Uterus (tissue), 2 donors: ENCODE results near the gene AFDN.

ENCODE experiments used
- CTCF ChIP-seq, 4 experiments: fragments of 200-600 bp in 2 of 4; fragments of 450-650 bp in 2 of 4; sonication (generic) in 2 of 4; IDR thresholded peaks; one replicate each; pipeline ENCODE4 v1.5.1; 2016 to 2019; ENCODE audit warnings: antibody characterized with exemption in 4 of 4, mild to moderate bottlenecking in 2 of 4, moderate library complexity in 1 of 4
- POLR2A ChIP-seq, 2 donors: fragments of 450-650 bp; IDR thresholded peaks; one replicate each; pipeline ENCODE4 v1.6.1; 2016; ENCODE audit warnings: antibody characterized with exemption in 2 of 2, mild to moderate bottlenecking in 1 of 2, moderate library complexity in 1 of 2

- TF ChIP-seq CTCF (IDR thresholded peaks at IDR 0.05): no peak
- no peak for TF ChIP-seq POLR2A (IDR thresholded peaks at IDR 0.05)
Observed at GRCh38 chr6:167840526-167841179, 13.9 kb downstream of the AFDN start.
